Measurements from ENCODE around the gene LPP.

- no peak for TF ChIP-seq CTCF (IDR thresholded peaks at IDR 0.05; ENCODE audit: borderline replicate concordance, extremely low read depth, low read length, poor library complexity, severe bottlenecking)
- TF ChIP-seq EZH2 (IDR thresholded peaks at IDR 0.05; ENCODE audit: borderline replicate concordance, low read depth, low read length, severe bottlenecking): no peak
These were observed 759.1 kb downstream of the LPP start for GRCh38 chr3:188913084-188913483.

Data from DND-41 (cell line).